ENCODE results near the gene RGL2.

Gene RGL2

DNA sequence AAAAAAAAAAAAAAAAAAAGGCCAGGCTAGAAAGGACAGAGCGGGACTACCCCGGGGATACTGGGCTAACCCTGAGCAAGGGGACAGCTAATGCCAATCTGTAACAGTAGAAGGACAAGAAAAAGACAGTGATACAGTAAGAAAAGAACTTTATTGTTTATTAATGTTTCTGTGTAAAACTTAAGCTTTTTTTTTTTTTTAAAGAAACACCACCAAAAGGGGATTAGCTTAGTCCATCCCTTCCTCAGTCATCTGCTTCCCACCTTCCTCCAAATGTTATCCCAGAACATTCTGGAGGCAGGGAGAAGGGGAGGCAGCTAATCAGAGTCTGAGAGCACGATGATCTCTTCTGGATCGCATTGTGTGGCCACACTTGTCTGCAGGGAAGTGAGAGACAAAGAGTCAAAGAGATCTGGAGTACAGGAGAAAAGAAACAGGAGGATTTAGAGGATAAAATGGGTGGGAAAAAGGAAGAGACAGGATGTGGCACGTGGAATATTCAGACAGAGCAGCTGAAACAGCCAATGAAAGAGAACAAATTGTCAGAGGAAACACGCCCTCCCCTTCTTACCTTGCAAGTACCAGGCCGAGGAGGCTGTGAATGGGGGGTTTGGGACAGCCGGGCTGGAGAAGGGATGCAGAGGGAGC is 19.8 kb upstream of the RGL2 start:
- TF ChIP-seq CTCF (IDR thresholded peaks at IDR 0.05) = no peak

GRCh38 chr6:33317669-33318425 is 19.1 kb upstream of the RGL2 start, which contains the start of gene ZBTB22:
TSS of gene ZBTB22 (minus strand) at chr6:33317744. CDS start at chr6:33316916, 828 bp downstream.
- TF ChIP-seq CTCF (IDR thresholded peaks at IDR 0.05) = no peak

GRCh38 chr6:33317419-33317668 is 18.6 kb upstream of the RGL2 start:
- TF ChIP-seq CTCF (IDR thresholded peaks at IDR 0.05) = no peak

- TF ChIP-seq CTCF (IDR thresholded peaks at IDR 0.05) = no peak
Measured at GRCh38 chr6:33316603-33317418, 18.1 kb upstream of the RGL2 start.

GRCh38 chr6:33315793-33316602 is 17.3 kb upstream of the RGL2 start:
- no peak for TF ChIP-seq CTCF (IDR thresholded peaks at IDR 0.05)

- no peak for TF ChIP-seq CTCF (IDR thresholded peaks at IDR 0.05)
Measured at GRCh38 chr6:33314943-33315792, 16.4 kb upstream of the RGL2 start.
